NCI-H510A treated with DMSO at 0.1 percent for 48 hours (cell line): ENCODE measurements around the gene KAZN.

ENCODE experiments used
- DNase-seq: peaks from one replicate; lab custom pipeline; 2025; lab: John Stamatoyannopoulos, UW

Gene KAZN

DNA sequence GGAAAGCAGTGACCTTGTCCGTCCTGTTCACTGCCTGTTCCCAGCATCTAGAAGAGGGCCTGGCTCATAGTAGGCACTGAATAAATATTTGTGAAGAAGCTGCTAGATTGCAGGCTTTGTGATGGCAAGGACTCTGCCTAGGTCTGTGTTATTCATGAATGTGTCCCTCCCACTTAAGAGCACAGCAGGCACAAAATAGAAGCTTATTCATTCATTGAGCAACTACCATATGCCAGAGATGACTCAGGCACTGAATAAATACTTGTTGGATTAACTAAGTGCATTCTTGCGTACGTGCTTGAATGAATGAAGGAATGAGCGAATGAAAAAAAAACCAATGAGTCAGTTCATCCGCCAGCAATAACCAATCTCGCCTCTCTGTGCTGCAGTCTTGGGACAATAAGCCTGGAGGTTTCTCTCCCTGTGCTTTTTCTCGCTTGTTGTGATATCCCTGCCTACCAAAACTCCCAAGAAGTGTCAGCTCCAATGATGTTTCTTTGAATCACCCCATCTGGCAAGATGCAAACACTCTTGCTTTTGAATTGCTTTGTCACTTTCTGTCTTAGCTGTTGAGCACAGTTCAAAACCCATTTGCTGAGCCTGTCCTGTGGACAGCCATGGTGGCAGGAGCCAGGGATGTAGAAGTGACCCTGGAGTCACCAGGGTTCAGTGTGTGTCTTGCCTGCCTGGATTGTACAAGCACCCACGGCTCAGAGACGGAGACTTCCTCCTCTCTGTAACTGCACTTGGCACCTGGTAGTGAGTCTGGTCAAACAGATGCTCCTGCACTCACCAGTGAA, 143.9 kb downstream of the KAZN start:
- DNase-seq, result peak; percentile 36

DNA sequence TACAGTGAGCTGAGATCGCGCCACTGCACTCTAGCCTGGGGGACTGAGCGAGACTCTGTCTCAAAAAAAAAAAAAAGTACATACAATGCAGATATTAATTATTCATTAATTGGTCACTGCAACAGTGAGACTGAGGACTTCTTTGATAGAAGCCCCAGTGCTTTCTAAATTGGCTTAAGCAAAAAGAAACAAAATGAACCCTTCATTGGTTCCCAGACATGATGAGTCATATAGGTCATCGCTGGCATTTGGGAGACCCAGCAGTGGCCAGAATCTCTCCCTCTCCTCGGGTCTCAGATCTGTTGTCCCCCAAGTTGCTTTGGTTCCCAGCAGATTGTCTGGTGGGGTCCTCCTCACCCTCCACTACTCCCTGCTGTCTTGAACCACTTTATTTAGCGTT, 144.9 kb downstream of the KAZN start:
- DNase-seq, result no peak

GRCh38 chr1:14745001-14745720, 146.7 kb downstream of the KAZN start:
- DNase-seq, result no peak

DNA sequence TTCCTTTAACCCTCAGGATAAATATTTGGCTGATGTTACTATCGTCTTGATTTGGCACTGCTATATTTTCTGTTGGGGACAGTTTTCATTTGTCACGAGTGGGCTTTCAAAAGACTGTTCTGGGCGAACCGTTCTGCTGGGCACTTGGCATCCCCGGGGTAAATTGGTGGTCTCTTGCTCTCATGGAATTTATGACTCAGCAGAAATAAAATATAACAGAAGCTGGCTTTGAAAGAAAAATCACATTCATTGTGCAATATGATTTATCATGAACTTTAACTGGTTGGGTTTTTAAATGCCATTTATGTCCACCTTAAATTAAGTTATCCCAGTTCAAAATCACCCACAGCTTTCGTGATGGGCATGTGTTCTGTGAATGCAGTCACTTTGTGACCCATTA, 147.3 kb downstream of the KAZN start:
- no peak for DNase-seq

- DNase-seq, result no peak
These were observed 147.9 kb downstream of the KAZN start for GRCh38 chr1:14746393-14746792.

DNA sequence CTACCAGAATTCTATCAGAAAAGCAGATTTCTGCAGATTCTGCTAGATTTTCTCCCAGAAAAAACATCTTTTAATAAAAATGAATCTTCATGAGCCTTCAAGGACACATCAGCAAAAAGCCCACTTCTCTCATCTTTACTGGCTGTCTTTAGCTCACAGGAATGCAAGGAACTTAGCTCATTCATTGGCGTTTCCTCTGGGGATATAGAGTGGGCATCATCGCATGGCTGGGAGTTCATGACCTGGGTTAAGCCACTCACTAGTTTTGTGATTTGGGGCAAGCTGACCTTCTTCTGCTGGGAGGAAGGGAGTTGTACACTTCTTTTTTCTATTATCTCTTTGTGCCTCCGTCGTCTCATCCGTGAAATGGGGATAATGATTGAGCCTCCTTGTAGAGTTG, 149.7 kb downstream of the KAZN start:
- DNase-seq, result no peak

GRCh38 chr1:14748977-14749376, 150.5 kb downstream of the KAZN start:
- no peak for DNase-seq

DNA sequence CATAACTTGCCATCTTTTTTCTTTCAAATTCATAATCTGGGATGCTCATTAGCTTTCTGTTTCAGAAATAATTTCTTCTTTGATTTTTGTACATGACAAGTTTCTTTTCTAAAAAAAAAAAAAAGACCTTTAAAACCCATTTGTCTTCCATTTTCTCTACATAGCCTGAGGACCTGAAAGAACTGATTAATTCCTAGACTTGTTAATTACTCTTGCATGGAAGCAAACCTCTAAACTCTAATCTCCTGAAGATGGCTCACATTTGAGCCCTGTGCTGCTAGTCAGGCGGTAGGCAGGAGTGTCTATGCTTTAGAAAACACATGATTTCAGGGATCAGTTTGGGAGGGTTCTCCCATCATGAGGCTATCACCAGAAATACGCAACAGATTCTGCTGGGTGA, 152.0 kb downstream of the KAZN start:
- DNase-seq, result no peak

GRCh38 chr1:14755518-14756252, 157.2 kb downstream of the KAZN start:
- no peak for DNase-seq

GRCh38 chr1:14756589-14757285, 158.3 kb downstream of the KAZN start:
- DNase-seq, result no peak

- DNase-seq, result no peak
These were observed 158.8 kb downstream of the KAZN start for GRCh38 chr1:14757286-14757625.

DNA sequence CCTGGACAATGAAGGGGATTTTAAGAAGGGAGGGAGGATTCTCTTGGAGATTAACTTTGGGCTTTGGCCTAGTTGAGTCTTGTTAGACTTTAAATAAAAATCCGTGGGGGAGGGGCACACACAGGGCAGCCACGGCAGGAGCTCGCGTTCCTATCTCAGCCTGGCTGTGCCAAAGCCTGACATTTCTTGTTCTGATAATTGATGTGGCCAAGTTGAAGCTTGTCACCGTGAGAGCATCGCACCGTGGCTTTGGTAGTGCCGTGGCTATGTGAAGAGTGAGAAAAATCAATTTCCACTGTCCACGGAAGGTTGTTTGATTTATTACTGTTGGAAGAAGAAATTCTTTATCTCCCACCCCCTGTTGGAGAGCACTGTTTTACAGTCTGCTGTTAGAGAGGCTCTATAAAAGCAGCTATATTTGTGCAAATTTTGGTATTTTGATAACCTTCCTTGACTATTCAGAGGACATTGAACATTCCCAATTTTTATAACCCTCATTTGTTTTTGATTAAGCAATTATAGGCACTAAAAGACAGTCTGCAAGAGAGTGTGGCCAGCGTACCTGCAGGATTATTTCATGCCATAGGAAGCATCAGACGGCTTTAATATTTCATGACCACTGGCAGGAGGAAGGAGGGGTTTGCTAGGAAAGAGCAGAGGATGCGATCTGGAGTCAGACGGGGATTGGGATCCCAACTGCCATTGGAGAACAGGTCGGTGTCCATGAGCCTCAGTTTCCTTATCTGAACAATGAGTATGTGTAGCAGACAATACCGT, 160.7 kb downstream of the KAZN start:
- DNase-seq, result no peak

- no peak for DNase-seq
These were observed 161.4 kb downstream of the KAZN start for GRCh38 chr1:14759843-14760242.

DNA sequence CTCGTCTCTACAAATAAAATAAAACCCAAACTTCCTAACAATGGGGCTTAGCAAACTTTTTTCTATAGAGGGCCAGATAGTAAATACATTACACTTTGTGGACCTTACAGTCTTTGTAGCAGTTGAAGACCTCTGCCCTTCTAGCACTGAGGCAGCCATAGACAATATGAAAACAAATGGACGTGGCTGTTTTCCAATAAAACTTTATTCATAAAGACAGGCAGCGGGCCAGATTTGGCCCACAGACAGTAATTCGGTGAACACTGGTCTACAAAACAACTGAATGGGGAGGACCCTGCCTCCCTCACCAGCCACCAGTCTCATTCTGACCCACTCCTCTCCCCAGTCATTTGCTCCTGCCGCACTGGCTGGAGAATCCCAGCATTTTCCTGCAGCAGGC, 162.3 kb downstream of the KAZN start:
- DNase-seq, result no peak

DNA sequence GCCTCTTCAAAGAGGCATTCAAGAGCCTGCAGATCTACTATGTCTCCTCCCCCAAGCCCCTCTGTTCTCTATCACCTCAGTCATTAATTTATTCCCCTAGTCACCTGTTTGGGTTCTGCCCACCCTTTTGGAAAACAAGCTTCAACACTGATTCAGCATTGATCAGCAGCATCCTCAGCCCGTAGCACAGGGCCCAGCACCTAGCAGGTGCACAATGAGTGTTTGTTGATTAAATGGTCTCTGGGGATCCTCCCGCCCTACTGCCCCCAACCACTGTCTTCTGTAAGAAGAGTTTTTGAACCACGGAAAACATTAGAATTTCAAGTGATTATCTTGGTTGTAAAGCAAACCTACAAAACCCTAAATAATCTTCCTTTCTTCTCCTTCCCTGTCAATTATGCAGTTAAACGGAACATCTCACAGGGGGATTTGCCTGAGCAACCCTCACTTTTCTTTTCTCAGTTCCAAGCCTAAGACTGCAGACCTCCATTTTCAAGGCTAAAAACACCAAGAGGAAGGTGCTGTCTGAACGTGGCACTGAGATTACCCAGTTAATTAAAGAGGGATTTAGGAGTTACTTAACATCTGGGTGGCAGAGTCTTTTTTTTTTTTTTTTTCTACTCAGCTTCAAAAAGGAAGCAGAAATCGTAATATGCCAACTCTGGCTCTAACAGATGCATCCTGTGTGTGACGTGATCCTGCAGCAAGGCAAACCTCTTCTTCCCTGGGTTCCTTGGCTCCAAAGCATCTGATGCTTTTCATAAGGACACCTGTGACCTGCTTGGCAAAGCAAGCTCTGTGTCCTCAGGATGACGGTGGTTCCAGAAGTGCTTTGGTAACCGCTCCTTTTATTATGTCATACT, 163.0 kb downstream of the KAZN start:
- no peak for DNase-seq

- no peak for DNase-seq
These were observed 165.5 kb downstream of the KAZN start for GRCh38 chr1:14763977-14764376.

- no peak for DNase-seq
These were observed 167.3 kb downstream of the KAZN start for GRCh38 chr1:14765773-14766172.

GRCh38 chr1:14767075-14767474, 168.6 kb downstream of the KAZN start:
- no peak for DNase-seq

DNA sequence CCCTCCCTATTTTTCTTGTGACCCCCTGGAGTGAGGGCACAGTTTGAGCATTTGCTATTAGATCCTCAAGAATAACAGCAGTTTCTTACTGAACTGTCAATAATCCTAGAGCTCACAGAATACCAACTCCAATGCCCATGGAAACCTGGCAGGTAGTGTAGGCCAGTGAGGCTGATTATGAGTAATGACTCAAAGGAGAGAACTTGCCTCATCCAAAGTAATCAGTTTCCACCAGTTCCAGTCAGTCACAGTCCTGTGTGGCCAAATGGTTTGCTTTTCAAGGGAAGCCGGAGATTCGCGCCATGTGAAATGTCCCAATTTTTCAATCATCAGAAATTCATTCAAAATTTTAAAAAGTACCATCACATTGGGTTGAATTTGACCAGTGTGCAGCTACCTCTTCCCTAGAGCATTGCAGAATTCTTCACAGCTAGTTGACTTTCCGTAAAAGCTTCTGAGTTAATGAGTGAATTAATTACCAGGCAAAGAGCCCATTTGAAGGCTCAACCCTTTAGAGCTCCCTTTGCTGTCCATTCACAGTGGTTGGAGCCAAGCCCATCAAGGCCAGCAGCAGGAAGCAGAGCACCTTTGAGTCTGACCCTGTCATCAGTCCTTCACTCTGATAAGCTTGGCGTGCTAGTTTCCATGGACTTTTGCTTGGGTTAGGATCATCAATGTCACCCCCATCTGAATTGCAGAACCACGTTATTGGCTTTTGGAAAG, 170.3 kb downstream of the KAZN start:
- DNase-seq, result no peak
